T1000 (cell line): ENCODE data around the gene SNCAIP.
"Not testable (repeated sequence)": the region's sequence is repeated elsewhere in the genome, so short reads cannot be mapped to it uniquely, and the experiment has no call there.

Source experiments
- DNase-seq: peaks from one replicate; lab custom pipeline; 2025; ENCODE audit warnings: mixed read lengths; lab: John Stamatoyannopoulos, UW

SNCAIP gene

GRCh38 chr5:122358372-122358979 is 46.4 kb downstream of the SNCAIP start:
- no peak for DNase-seq

DNA sequence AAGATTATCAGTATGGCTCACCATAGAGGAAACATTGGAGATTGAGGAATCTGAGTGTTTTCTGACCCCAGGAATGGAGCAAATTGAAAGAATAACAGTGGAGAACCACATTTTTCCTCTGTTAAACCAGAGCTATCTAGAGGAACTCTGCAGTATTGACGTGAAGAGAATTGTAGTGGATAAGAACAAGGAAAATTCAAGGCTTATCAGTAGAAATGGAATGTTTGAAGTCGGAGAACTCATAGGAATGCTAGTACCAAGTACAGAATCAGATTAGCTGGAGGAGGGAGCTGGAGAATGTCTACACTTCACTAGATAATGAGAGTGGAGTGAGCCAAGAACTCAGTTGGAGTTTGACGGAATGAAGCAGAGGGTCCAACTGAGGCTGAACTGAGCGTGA is 50.3 kb downstream of the SNCAIP start:
- no peak for DNase-seq

DNA sequence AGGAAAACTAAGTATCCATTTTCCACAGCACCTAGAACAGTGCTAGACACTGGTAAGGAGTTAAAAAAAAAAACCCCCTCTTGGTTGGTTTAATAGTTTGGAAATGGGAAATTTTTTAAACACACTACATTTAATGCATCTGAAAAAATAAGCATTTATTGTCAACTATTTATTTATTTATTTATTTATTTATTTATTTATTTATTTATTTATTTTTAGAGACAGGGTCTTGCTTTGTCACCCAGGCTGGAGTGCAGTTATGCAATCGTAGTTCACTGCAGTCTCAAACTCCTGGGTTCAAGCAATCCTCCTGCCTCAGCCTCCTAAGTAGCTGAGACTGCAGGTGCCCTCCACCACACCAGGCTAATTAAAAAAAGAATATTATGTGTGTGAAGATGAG is 51.6 kb downstream of the SNCAIP start:
- DNase-seq = no peak

DNA sequence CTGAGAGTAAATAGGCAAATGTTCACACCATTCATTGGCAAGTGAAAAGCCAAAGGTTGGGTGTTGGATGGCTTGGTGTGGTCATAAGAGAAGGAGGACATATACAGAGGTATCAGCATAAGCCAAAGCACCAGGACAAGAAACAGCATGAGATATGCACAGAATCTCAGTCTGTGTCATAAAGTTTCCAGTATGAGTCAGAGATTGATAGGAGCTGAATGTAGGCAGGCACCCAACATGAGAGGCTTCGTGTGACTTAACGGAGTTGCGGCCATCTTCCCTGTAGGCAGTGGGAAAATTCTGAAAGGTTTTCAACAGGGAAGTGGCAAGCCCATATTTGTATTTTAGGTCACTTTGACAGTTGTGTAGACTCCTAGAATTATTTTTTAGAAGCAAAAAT is 54.5 kb downstream of the SNCAIP start:
- DNase-seq = no peak

- DNase-seq = no peak
Measured at GRCh38 chr5:122367456-122367855, 55.4 kb downstream of the SNCAIP start.

DNA sequence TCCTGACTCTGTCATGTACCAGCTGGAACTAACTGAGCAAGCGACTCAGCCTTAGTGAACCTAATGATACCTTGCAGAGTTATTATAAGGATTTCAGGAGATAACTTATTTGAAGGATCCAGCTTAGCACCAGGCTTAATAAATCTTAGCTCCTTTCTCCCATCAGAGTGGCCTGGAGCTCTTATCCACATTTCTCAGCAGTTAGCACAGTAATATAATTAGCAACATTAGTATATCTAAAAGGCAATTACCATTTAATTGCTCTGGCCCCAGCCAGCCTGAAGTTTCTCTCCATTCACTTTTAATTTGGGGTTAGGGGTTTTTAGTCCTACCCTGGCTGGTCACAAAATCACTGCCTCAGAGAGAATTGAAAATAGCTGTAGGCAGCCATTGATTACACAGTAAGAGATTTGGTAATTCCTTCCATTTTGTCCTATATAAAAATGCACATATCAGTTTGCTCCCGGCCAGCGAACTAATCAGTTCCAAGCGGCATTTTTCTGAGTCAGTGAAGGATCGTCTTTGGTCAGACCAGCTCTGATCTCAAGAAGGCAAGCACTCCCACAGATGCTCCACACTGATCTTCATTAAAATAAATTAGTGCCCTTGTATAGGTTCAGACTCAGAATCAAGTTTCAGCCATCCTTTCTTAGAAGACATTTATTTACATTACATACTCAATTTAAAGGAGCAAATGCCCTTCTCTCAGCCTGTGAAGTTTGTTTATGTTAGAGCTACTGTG is 56.6 kb downstream of the SNCAIP start:
- no peak for DNase-seq

- DNase-seq = no peak
Measured at GRCh38 chr5:122369253-122369815, 57.3 kb downstream of the SNCAIP start.

GRCh38 chr5:122371511-122372151 is 59.6 kb downstream of the SNCAIP start:
- no peak for DNase-seq

GRCh38 chr5:122374110-122374509 is 62.1 kb downstream of the SNCAIP start:
- DNase-seq = no peak

- no peak for DNase-seq
Measured at GRCh38 chr5:122375801-122376200, 63.8 kb downstream of the SNCAIP start.

- DNase-seq = no peak
Measured at GRCh38 chr5:122376250-122376649, 64.2 kb downstream of the SNCAIP start.

DNA sequence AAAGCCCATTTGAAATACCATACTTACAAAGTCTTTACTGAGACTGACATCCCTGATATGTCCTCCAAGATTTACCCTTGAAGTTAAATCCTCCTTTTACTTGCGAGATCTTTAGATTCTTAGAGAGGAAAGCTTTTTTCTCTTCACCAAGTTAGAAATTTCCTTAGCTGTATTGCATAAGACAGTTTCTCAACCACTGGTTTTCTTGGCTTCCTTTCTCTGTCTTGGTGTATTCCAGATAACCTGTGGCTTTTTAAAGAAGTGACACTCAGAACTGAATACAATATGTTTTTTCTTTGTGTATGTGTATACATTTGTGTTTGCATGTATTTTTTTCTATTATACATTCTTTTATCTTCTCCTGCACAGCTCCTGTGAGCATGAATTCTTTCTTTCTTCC is 65.0 kb downstream of the SNCAIP start:
- DNase-seq = no peak

GRCh38 chr5:122382938-122383337 is 70.9 kb downstream of the SNCAIP start:
- not testable (repeated sequence) for DNase-seq

DNA sequence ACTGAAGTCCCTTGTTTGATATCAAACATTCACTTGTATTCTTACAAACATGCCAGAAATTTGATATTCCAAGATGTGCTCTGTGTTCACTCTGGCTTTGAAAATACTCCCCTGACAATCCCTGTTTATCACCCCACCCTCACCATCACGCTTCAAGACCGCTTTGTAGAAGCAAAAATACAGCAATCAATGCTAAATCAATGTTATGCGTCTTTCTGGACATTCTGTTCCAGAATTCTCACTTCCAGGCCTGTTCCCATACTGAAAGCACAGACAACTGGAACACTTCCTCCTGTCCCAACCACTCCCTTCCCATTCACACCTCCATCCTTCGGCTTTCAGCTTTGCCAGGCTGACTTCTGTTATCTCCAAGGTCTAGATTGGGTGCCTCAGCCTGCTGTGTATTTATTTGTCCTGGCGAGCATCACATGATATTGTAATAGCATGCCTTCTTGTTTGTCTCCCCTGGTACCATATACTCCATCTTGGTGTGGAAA is 72.8 kb downstream of the SNCAIP start:
- no peak for DNase-seq

GRCh38 chr5:122385286-122385685 is 73.2 kb downstream of the SNCAIP start:
- DNase-seq = no peak

DNA sequence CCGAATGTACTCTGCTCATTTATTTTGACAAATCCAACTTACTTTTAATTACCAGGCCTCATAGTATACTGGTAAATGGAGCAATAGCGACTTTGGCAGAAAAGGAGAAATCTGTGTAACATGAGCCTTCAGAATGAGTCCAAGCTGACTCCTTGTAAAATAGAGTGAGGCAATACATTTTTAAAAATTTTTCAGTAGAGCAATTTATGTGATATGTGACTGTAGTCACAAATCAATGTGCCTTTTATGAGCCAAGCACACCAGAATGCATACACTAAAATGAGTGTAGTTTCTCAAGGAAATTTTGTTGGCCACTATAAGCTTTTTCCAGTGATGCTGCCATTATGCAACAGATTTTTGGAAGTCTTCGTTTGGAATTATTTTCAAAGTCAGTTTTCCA is 73.8 kb downstream of the SNCAIP start:
- no peak for DNase-seq

DNA sequence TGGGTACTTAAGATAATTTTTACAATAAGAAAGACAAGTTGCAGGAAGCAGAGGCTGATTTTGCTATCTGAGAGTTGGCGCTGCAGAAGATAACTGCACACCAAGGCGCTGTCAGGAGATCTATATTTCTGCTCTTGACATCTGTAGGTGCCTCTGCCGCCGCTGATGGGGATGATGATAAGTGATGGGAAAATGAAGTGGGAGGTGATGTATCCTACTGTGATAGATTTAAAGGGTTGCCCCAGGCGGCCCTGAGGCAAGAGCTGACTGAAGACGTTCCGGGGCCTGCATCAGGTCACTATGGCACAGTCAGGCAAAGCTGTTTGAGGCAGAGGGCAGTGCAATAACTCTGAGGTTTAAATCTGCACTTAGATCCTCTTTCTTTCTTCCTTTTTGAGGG is 78.1 kb downstream of the SNCAIP start:
- DNase-seq = no peak

DNA sequence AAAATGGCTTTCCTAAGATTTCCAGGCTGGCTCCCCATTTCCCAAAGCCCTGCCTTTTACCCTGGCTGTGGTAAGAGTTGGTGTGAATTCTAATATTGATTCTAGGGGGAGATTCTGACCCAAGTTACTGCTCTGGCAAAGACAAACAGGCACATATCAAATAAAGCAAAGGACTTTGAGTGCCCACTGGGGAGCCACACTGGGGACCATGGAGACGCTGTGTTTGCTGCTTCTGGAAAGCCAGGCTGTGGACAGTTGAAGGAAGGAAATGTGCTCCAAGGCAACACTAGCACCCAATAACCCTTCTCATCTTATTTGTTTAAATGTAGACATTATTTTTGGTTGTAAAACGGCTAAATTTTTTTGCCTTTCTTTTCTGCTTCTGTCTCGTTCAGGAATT is 78.7 kb downstream of the SNCAIP start:
- no peak for DNase-seq

GRCh38 chr5:122391621-122392020 is 79.6 kb downstream of the SNCAIP start:
- DNase-seq = no peak

- DNase-seq = no peak
Measured at GRCh38 chr5:122392224-122392623, 80.2 kb downstream of the SNCAIP start.

GRCh38 chr5:122392824-122393223 is 80.8 kb downstream of the SNCAIP start:
- no peak for DNase-seq

GRCh38 chr5:122394284-122394930 is 82.4 kb downstream of the SNCAIP start:
- DNase-seq = no peak
